ENCODE measurements around the gene NEBL.
"Not testable (repeated sequence)": the region's sequence is repeated elsewhere in the genome, so short reads cannot be mapped to it uniquely, and the experiment has no call there.

NEBL gene, protein sequence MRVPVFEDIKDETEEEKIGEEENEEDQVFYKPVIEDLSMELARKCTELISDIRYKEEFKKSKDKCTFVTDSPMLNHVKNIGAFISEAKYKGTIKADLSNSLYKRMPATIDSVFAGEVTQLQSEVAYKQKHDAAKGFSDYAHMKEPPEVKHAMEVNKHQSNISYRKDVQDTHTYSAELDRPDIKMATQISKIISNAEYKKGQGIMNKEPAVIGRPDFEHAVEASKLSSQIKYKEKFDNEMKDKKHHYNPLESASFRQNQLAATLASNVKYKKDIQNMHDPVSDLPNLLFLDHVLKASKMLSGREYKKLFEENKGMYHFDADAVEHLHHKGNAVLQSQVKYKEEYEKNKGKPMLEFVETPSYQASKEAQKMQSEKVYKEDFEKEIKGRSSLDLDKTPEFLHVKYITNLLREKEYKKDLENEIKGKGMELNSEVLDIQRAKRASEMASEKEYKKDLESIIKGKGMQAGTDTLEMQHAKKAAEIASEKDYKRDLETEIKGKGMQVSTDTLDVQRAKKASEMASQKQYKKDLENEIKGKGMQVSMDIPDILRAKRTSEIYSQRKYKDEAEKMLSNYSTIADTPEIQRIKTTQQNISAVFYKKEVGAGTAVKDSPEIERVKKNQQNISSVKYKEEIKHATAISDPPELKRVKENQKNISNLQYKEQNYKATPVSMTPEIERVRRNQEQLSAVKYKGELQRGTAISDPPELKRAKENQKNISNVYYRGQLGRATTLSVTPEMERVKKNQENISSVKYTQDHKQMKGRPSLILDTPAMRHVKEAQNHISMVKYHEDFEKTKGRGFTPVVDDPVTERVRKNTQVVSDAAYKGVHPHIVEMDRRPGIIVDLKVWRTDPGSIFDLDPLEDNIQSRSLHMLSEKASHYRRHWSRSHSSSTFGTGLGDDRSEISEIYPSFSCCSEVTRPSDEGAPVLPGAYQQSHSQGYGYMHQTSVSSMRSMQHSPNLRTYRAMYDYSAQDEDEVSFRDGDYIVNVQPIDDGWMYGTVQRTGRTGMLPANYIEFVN

DNA sequence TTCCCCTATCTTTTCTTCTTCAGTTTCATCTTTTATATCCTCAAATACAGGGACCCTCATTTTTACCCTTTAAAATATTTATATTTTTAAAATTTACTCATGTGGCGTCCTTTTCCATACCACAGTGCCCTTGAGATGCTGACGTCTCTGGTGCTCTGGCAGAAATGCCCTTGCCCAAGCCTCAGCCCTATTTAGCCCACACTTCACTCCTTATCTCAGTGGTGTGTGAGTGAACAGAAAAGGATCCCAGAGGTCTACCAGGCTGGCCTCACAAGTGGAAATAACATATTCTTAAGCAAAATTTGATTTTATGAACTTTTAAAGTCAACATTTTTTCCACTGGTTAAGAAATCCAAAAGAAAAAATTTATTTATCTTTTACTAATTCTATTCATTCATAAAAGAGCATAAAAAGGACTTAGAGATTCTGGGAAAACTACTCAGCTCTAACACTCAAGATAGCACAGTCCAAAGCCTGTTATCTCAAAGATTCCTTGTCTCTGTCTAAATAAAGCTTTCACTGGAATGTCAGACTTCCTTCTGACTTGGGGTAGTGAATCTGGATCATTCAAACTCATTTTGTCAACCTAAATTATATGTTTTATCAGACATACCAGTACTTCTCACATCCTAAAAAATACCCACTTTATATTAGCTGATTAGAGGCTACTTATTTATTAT lies at the start of gene NEBL:
Gene NEBL, minus strand, starts transcription at position 166 of the 680 bp plus-strand sequence. Its CDS starts 106 bp downstream, at position 60.
- ChIA-PET CTCF (no interaction called here), POLR2A (no interaction called here)
- DNase-seq (ENCODE audit: extremely low spot score): no peak
- TF ChIP-seq, protein P1, sequence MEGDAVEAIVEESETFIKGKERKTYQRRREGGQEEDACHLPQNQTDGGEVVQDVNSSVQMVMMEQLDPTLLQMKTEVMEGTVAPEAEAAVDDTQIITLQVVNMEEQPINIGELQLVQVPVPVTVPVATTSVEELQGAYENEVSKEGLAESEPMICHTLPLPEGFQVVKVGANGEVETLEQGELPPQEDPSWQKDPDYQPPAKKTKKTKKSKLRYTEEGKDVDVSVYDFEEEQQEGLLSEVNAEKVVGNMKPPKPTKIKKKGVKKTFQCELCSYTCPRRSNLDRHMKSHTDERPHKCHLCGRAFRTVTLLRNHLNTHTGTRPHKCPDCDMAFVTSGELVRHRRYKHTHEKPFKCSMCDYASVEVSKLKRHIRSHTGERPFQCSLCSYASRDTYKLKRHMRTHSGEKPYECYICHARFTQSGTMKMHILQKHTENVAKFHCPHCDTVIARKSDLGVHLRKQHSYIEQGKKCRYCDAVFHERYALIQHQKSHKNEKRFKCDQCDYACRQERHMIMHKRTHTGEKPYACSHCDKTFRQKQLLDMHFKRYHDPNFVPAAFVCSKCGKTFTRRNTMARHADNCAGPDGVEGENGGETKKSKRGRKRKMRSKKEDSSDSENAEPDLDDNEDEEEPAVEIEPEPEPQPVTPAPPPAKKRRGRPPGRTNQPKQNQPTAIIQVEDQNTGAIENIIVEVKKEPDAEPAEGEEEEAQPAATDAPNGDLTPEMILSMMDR (IDR thresholded peaks at IDR 0.05; ENCODE audit: control extremely low read depth, extremely low read depth, low read depth, missing control alignments): no peak

DNA sequence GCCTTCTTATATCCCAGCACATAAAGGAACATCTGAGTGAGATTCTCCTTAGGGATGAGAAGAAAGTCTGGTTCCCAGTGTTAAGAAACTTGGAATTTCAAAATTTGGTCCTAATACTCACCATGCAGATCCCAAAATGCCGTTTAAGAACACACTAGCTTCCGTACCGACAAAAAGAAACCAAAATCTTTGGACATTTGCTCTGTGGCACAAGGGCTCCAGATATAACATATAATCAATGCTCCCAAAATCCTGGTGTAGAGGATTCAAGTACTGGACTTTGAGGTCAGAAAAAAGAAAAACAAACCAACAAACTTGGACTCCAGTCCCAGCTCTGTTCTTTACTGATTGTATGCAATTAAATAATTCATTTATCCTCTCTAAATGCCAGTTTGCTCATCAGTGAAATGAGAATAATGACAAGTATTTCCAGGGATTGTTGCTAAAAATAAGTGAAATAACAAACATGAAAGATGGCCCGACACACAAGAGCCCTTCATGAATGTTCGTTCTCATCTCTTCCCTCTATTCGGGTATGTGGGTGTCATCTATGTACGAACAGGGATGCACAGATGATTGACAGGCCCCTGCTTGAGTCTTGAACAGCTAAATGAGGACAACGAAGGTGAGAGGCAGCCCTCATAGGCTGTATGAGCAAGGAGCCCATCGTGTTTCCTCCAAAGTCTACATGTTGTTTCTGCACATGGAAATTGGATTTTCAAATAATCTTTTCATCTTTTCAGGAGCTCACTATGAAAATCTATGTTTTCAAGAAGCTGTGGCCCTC lies 48.6 kb upstream of the NEBL start:
- DNase-seq (ENCODE audit: extremely low spot score): no peak
- CTCF ChIA-PET: interaction anchor here (0.9 to 1.4 kb wide), 3 partner anchors 11 to 24 kb away, joined by 3 to 4 read pairs (median 3); no protein-coding TSS in a partner anchor
- POLR2A ChIA-PET: no interaction called here
- TF ChIP-seq, protein P1 (IDR thresholded peaks at IDR 0.05; ENCODE audit: control extremely low read depth, extremely low read depth, low read depth, missing control alignments): no peak

DNA sequence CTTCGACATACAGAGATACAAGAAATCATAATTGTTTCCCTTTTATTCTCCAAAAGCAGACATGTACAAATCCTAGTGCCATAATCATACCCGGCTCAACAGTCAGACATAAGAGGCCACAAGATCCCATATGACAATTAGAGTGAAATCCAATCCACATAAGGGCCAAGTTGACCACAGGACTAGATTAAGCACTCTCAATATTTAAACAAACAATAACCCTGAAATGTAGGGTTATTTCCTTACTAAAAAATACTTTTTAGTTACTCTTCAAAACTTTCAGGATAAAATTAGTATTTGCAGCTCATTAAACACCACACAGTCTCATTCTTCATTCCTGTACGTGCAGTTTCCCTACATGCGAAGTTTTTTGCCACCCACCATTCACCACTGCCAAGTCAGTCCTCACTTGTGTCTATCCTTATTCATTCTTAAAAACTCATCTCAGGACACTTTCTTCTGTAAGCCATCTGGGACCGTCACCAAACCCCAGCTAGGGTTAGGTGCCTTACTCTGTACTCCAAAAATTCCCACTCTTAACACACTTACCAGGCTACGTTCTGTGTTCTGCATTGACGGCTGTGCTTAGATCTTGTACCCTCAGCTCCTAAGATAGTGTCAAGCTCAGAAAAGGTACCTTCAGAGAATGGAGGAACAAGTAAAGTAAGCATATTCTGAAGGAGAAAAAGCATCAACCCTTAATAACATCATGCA lies 47.8 kb upstream of the NEBL start:
- ChIA-PET POLR2A (no interaction called here), CTCF (no interaction called here)

DNA sequence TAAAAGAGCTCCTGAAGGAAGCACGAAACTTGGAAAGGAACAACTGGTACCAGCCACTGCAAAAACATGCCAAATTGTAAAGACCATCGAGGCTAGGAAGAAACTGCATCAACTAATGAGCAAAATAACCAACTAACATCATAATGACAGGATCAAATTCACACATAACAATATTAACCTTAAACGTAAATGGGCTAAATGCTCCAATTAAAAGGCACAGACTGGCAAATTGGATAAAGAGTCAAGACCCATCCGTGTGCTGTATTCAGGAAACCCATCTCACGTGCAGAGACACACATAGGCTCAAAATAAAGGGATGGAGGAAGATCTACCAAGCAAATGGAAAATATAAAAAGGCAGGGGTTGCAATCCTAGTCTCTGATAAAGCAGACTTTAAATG lies 42.3 kb upstream of the NEBL start:
- CTCF ChIA-PET; DNase-seq (ENCODE audit: extremely low spot score); POLR2A ChIA-PET: not testable (repeated sequence)

More for the DNA sequence above, 47.8 kb upstream of the NEBL start:
- no peak for DNase-seq (ENCODE audit: extremely low spot score)
- TF ChIP-seq, protein P1 (IDR thresholded peaks at IDR 0.05; ENCODE audit: control extremely low read depth, extremely low read depth, low read depth, missing control alignments): no peak

DNA sequence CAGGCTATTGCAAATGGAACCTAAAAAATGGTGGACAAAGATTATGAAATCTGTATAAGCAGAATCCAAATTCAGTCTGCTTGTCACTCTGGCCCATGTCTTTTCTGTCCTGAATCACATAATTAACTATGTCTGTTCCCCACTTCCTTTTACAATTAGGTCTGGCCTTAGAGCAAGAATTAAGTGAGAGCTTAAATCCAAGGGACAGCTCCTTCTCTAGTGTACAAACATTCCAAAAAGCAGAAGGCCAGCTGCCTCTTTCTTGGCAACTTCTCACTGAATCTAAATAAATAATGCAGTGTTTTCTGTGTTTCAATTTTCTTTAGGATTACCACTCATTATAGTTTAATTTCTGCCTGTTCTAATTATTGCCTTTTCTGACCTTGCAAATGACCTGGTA lies 39.3 kb upstream of the NEBL start:
- ChIA-PET POLR2A (no interaction called here), CTCF (interaction anchor here (0.9 to 1.3 kb wide), 2 partner anchors 9 to 13 kb away, joined by 3 read pairs; no protein-coding TSS in a partner anchor)
- DNase-seq (ENCODE audit: extremely low spot score): no peak
- TF ChIP-seq, protein P1 (IDR thresholded peaks at IDR 0.05; ENCODE audit: control extremely low read depth, extremely low read depth, low read depth, missing control alignments): no peak

DNA sequence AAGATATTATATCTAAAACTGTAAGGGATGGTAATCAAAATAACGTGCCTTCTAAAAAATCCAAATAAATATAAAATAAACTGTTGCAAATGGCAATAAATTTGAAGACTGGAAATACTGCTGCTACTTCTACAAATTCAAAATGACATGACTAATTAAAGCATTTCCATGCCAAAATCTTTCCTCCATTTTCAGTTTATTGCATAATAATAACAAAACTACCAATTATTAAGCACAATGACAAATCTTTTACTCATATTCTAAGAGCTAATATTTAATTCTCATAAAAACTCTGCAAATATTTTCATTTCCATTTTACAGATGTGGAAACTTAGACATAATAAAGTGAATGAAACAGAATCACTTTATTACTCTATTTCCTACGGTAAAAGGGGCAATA lies 38.8 kb upstream of the NEBL start:
- CTCF ChIA-PET: interaction anchor here (1.3 kb wide), 1 partner anchor 9 kb away, joined by 3 read pairs; no protein-coding TSS in a partner anchor
- TF ChIP-seq, protein P1 (IDR thresholded peaks at IDR 0.05; ENCODE audit: control extremely low read depth, extremely low read depth, low read depth, missing control alignments): no peak
- POLR2A ChIA-PET: no interaction called here
- DNase-seq (ENCODE audit: extremely low spot score): no peak

Data from GM10248 (cell line).